Liver (tissue), 9 donors: ENCODE data around the gene CACNA1B. TPM values are rescaled to one million over a fixed set of nuclear protein-coding genes. Genes with fewer than 3 reads are reported as not detected.

Experiments
- DNase-seq: peaks from one replicate; pipeline ENCODE4 v3.0.0-alpha.2; 2017; ENCODE audit warnings: low spot score
- H3K27ac ChIP-seq, 2 donors: one replicate each; pipeline ENCODE4 v1.7.0; 2013; ENCODE audit warnings: inconsistent platforms in 2 of 2, low read length in 2 of 2, control low read depth in 1 of 2, low read depth in 1 of 2, mild to moderate bottlenecking in 1 of 2
- H3K27me3 ChIP-seq, 4 donors: one replicate each; pipeline versions ENCODE4 v1.6.1 to v1.7.0; 2013; ENCODE audit warnings: low read length in 3 of 4, inconsistent platforms in 1 of 4, mild to moderate bottlenecking in 1 of 4, moderate library complexity in 1 of 4; ENCODE audit not compliant: control insufficient read depth in 4 of 4, insufficient read depth in 4 of 4
- H3K36me3 ChIP-seq, 4 donors: one replicate each; pipeline versions ENCODE4 v1.6.1 to v1.7.0; 2013; ENCODE audit warnings: low read length in 3 of 4, mild to moderate bottlenecking in 3 of 4, low read depth in 1 of 4, moderate library complexity in 1 of 4; ENCODE audit not compliant: control insufficient read depth in 4 of 4, insufficient read depth in 3 of 4
- H3K4me1 ChIP-seq, 4 donors: one replicate each; pipeline versions ENCODE4 v1.6.1 to v1.7.0; 2013; ENCODE audit warnings: low read length in 3 of 4, mild to moderate bottlenecking in 3 of 4, moderate library complexity in 1 of 4; ENCODE audit not compliant: control insufficient read depth in 4 of 4, insufficient read depth in 4 of 4
- H3K4me3 ChIP-seq, 3 donors: one replicate each; pipeline versions ENCODE4 v1.6.1 to v1.7.0; 2013; ENCODE audit warnings: low read length in 3 of 3, control low read depth in 1 of 3, low read depth in 1 of 3, mild to moderate bottlenecking in 1 of 3
- H3K9ac ChIP-seq, 2 donors: one replicate each; pipeline ENCODE4 v1.7.0; 2013; ENCODE audit warnings: low read length in 2 of 2, mild to moderate bottlenecking in 2 of 2, moderate library complexity in 2 of 2, control low read depth in 1 of 2, low read depth in 1 of 2
- H3K9me3 ChIP-seq, 4 donors: one replicate each; pipeline versions ENCODE4 v1.6.1 to v1.7.0; 2013; ENCODE audit warnings: low read length in 3 of 4; ENCODE audit not compliant: control insufficient read depth in 4 of 4
- ATF3 ChIP-seq: IDR thresholded peaks from 2 replicates; pipeline ENCODE4 v1.6.1; 2016; ENCODE audit warnings: antibody characterized with exemption
- EGR1 ChIP-seq, 2 donors: IDR thresholded peaks; 2 replicates each; pipeline ENCODE4 v1.6.1; 2016 to 2018; ENCODE audit warnings: antibody characterized with exemption in 2 of 2, low read depth in 2 of 2
- FOXA1 ChIP-seq: IDR thresholded peaks from 2 replicates; pipeline ENCODE4 v1.6.1; 2016; ENCODE audit warnings: antibody characterized with exemption
- FOXA2 ChIP-seq: IDR thresholded peaks from 2 replicates; pipeline ENCODE4 v1.6.1; 2016; ENCODE audit warnings: antibody characterized with exemption
- GABPA ChIP-seq, 2 donors: IDR thresholded peaks in 1 of 2; conservative IDR thresholded peaks in 1 of 2; 2 replicates each; pipeline ENCODE4 v1.6.1; 2016; ENCODE audit warnings: antibody characterized with exemption in 2 of 2, mild to moderate bottlenecking in 1 of 2, moderate library complexity in 1 of 2
- HNF4A ChIP-seq, 2 donors: conservative IDR thresholded peaks; 2 replicates each; pipeline ENCODE4 v1.6.1; 2016; ENCODE audit warnings: antibody characterized with exemption in 2 of 2, mild to moderate bottlenecking in 2 of 2
- JUND ChIP-seq, 2 donors: IDR thresholded peaks; 2 replicates each; pipeline ENCODE4 v1.6.1; 2016; ENCODE audit warnings: antibody characterized with exemption in 2 of 2
- NR2F2 ChIP-seq: IDR thresholded peaks from 2 replicates; pipeline ENCODE4 v1.6.1; 2016; ENCODE audit warnings: antibody characterized with exemption
- RAD21 ChIP-seq, 2 donors: IDR thresholded peaks; 2 replicates each; pipeline ENCODE4 v1.6.1; 2016; ENCODE audit warnings: antibody characterized with exemption in 2 of 2, mild to moderate bottlenecking in 2 of 2
- REST ChIP-seq: IDR thresholded peaks from 2 replicates; pipeline ENCODE4 v1.6.1; 2016; ENCODE audit warnings: antibody characterized with exemption, mild to moderate bottlenecking
- RXRA ChIP-seq, 2 donors: IDR thresholded peaks; 2 replicates each; pipeline ENCODE4 v1.6.1; 2017 to 2018; ENCODE audit warnings: antibody characterized with exemption in 2 of 2, mild to moderate bottlenecking in 1 of 2
- SP1 ChIP-seq: IDR thresholded peaks from 2 replicates; pipeline ENCODE4 v1.6.1; 2018; ENCODE audit warnings: antibody characterized with exemption, mild to moderate bottlenecking
- TAF1 ChIP-seq: conservative IDR thresholded peaks from 2 replicates; pipeline ENCODE4 v1.6.1; 2016; ENCODE audit warnings: antibody characterized with exemption, mild to moderate bottlenecking
- YY1 ChIP-seq: IDR thresholded peaks from 2 replicates; pipeline ENCODE4 v1.6.1; 2016; ENCODE audit warnings: antibody characterized with exemption, mild to moderate bottlenecking
- ZBTB33 ChIP-seq: IDR thresholded peaks from 2 replicates; pipeline ENCODE4 v1.6.1; 2016; ENCODE audit warnings: antibody characterized with exemption
- WGBS: extraction: QIAGEN DNeasy Blood & Tissue Kit; methylation state at CpG from one replicate; pipeline ENCODE4 v1.1.7; 2013; 5-methylcytosine and 5-hydroxymethylcytosine counted together
- polyA plus RNA-seq, 2 donors: library from polyadenylated mRNA; stranded (reverse) in 1 of 2; unstranded in 1 of 2; fragments of 200-250 nt in 1 of 2; fragments of >200 nt in 1 of 2; fragmentation: Nextera tagmentation in 1 of 2; extraction: Ambion mirVana in 1 of 2; gene quantifications; one replicate each; pipeline versions ENCODE4 v1.2.1 to v1.2.3, GENCODE V29; 2013 to 2015
- total RNA-seq, 2 donors: library from RNA; depleted of rRNA; stranded (reverse); fragments of >200 nt; gene quantifications; one replicate each; pipeline ENCODE4 v1.2.3, GENCODE V29; 2014
- TF ChIP-seq, protein P1 (sequence below): fragments of 150-350 bp; IDR thresholded peaks from 2 replicates; pipeline ENCODE4 v1.5.1; 2017; ENCODE audit warnings: improper control_type of control experiment, low read depth, low read length; ENCODE audit not compliant: missing input control
- TF ChIP-seq, protein P2 (sequence below): IDR thresholded peaks from 2 replicates; pipeline ENCODE4 v1.6.1; 2016; ENCODE audit warnings: antibody characterized with exemption
- donor health status: healthy.
- donor health status: healthy.
- donor health status: healthy.
- donor health status: healthy.
- donor health status: healthy.

Gene CACNA1B
- total and polyA plus RNA-seq, 4 donors = under 0.01 to 0.05 TPM; not detected in 2

- Histone ChIP-seq H3K9me3 (no peaks in the 10 kb centered on the region), H3K4me3 (no peak overlapping the region), H3K36me3 (no peaks in the 10 kb centered on the region), H3K4me1 (no peaks in the 10 kb centered on the region), H3K9ac (no peak overlapping the region), H3K27ac (no peak overlapping the region), H3K27me3 (no peaks in the 10 kb centered on the region)
- 80% methylated on average over 16 of the region's 16 CpGs for WGBS
- no peak for TF ChIP-seq ZBTB33
- TF ChIP-seq, protein P1, sequence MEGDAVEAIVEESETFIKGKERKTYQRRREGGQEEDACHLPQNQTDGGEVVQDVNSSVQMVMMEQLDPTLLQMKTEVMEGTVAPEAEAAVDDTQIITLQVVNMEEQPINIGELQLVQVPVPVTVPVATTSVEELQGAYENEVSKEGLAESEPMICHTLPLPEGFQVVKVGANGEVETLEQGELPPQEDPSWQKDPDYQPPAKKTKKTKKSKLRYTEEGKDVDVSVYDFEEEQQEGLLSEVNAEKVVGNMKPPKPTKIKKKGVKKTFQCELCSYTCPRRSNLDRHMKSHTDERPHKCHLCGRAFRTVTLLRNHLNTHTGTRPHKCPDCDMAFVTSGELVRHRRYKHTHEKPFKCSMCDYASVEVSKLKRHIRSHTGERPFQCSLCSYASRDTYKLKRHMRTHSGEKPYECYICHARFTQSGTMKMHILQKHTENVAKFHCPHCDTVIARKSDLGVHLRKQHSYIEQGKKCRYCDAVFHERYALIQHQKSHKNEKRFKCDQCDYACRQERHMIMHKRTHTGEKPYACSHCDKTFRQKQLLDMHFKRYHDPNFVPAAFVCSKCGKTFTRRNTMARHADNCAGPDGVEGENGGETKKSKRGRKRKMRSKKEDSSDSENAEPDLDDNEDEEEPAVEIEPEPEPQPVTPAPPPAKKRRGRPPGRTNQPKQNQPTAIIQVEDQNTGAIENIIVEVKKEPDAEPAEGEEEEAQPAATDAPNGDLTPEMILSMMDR = no peak
- TF ChIP-seq REST = no peak
- no peak for TF ChIP-seq NR2F2
- TF ChIP-seq ATF3 = no peak
- TF ChIP-seq TAF1 = no peak
- no peak for TF ChIP-seq YY1
- TF ChIP-seq HNF4A (conservative IDR thresholded peaks at IDR 0.05) = no peak
- TF ChIP-seq RXRA (IDR thresholded peaks at IDR 0.05) = no peak
- no peak for TF ChIP-seq FOXA2
- no peak for TF ChIP-seq SP1
- no peak for TF ChIP-seq JUND (IDR thresholded peaks at IDR 0.05)
- TF ChIP-seq FOXA1 = no peak
- TF ChIP-seq, protein P2, sequence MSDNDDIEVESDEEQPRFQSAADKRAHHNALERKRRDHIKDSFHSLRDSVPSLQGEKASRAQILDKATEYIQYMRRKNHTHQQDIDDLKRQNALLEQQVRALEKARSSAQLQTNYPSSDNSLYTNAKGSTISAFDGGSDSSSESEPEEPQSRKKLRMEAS = no peak
- TF ChIP-seq RAD21 (IDR thresholded peaks at IDR 0.05) = no peak
- no peak for TF ChIP-seq EGR1 (IDR thresholded peaks at IDR 0.05; ENCODE audit: low read depth in 2 of 2)
- no peak for TF ChIP-seq GABPA (IDR thresholded peaks at IDR 0.05 in 1 of 2, conservative IDR thresholded peaks at IDR 0.05 in 1 of 2)
- peak; percentile 16 for DNase-seq
These were observed 234.6 kb downstream of the CACNA1B start for GRCh38 chr9:138112090-138112748.
